ENCODE results near the gene EXOC1.

DNA sequence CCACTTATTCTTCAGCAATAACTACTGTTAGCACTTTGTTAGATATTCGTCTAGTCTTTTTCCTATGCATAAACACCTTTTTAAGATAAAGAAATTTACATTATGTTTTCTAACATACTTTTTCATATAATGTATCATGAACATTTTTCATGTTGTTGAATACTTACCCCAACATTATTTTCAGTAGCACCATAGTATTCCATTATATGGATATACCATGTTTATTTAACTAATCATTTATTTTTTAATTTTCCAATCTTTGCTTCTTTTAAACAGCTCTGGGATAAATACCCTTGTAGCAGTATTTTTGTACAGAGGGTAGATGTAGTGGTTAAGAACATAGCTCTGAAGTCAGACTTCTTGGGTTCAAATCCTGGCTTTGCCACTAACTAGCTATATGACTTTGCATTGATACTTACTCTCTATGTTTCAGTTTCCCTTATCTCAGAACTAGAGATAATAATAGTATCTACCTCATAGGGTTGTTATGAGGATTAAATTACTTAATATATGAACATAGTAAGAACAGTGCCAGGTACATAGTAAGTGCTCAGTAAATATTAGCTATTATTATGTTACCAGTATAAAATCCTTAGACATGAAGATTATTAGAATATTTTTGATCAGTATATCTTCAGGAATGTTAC lies 11.3 kb downstream of the EXOC1 start:
- TF ChIP-seq, protein P1, sequence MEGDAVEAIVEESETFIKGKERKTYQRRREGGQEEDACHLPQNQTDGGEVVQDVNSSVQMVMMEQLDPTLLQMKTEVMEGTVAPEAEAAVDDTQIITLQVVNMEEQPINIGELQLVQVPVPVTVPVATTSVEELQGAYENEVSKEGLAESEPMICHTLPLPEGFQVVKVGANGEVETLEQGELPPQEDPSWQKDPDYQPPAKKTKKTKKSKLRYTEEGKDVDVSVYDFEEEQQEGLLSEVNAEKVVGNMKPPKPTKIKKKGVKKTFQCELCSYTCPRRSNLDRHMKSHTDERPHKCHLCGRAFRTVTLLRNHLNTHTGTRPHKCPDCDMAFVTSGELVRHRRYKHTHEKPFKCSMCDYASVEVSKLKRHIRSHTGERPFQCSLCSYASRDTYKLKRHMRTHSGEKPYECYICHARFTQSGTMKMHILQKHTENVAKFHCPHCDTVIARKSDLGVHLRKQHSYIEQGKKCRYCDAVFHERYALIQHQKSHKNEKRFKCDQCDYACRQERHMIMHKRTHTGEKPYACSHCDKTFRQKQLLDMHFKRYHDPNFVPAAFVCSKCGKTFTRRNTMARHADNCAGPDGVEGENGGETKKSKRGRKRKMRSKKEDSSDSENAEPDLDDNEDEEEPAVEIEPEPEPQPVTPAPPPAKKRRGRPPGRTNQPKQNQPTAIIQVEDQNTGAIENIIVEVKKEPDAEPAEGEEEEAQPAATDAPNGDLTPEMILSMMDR (IDR thresholded peaks at IDR 0.05) = no peak
- no peak for TF ChIP-seq POLR2A (IDR thresholded peaks at IDR 0.05)

Measured in adrenal gland (tissue), 5 donors.